Esophagus muscularis mucosa (tissue), 4 donors: Measurements from ENCODE around the gene NAT14. TPM values are rescaled to one million over a fixed set of nuclear protein-coding genes. Genes with fewer than 3 reads are reported as not detected.

ENCODE experiments used
- DNase-seq: peaks from one replicate; pipeline ENCODE4 v3.0.0-alpha.2; 2017; ENCODE audit errors: extremely low spot score
- H3K27ac ChIP-seq, 4 donors: fragments of 200-600 bp; sonication (generic); replicated peaks in 1 of 4; 1 replicate in 3 of 4; 2 replicates in 1 of 4; pipeline ENCODE4 v1.5.1; 2016 to 2019; ENCODE audit warnings: mild to moderate bottlenecking in 1 of 4
- H3K27me3 ChIP-seq, 4 donors: fragments of 200-600 bp; sonication (generic); one replicate each; pipeline versions ENCODE4 v1.5.1 to v1.6.0; 2016 to 2019
- H3K36me3 ChIP-seq, 4 donors: fragments of 200-600 bp; sonication (generic); one replicate each; pipeline ENCODE4 v1.5.1; 2016 to 2019
- H3K4me1 ChIP-seq, 4 donors: fragments of 200-600 bp; sonication (generic); one replicate each; pipeline ENCODE4 v1.5.1; 2016 to 2019
- H3K4me3 ChIP-seq, 4 donors: fragments of 200-600 bp; sonication (generic); 1 replicate in 2 of 4; 2 replicates in 2 of 4; pipeline ENCODE4 v1.5.1; 2016 to 2019; ENCODE audit warnings: mild to moderate bottlenecking in 4 of 4, moderate library complexity in 1 of 4
- H3K9me3 ChIP-seq, 4 donors: fragments of 200-600 bp; sonication (generic); 1 replicate in 3 of 4; 2 replicates in 1 of 4; pipeline ENCODE4 v1.5.1; 2016 to 2019
- EP300 ChIP-seq: sonication (generic); formaldehyde crosslinking; IDR thresholded peaks from one replicate; pipeline ENCODE4 v1.6.1; 2017; ENCODE audit warnings: antibody characterized with exemption
- POLR2A ChIP-seq: fragments of 450-650 bp; IDR thresholded peaks from one replicate; pipeline ENCODE4 v1.6.1; 2017; ENCODE audit warnings: antibody characterized with exemption, moderate library complexity, mild to moderate bottlenecking, low read depth
- POLR2AphosphoS5 ChIP-seq, 2 donors: sonication (generic); formaldehyde crosslinking; IDR thresholded peaks; one replicate each; pipeline ENCODE4 v1.6.1; 2017; ENCODE audit warnings: antibody characterized with exemption in 2 of 2
- WGBS: methylation state at CpG from one replicate; pipeline ENCODE4 v1.1.5; 2018; 5-methylcytosine and 5-hydroxymethylcytosine counted together
- intact Hi-C: fragments of 100-400 bp; cut with DNase I; formaldehyde crosslinking; loops from one replicate; pipeline ENCODE4 v1.15.1; 2023
- total RNA-seq, 4 donors: library from RNA; depleted of rRNA; stranded (reverse); fragments of >200 nt; gene quantifications; one replicate each; pipeline versions ENCODE4 v1.1.0 to v1.2.1, GENCODE V29; 2016
- TF ChIP-seq, protein P1 (sequence below), 3 experiments: fragments of 200-600 bp in 2 of 3; fragments of 450-650 bp in 1 of 3; sonication (generic) in 2 of 3; IDR thresholded peaks; one replicate each; pipeline ENCODE4 v1.5.1; 2017 to 2019; ENCODE audit warnings: antibody characterized with exemption in 3 of 3, mild to moderate bottlenecking in 2 of 3, moderate library complexity in 1 of 3

NAT14 gene
- total RNA-seq, 4 donors from 2014 or later: 5.8 to 14.2 (median 10.2) TPM

DNA sequence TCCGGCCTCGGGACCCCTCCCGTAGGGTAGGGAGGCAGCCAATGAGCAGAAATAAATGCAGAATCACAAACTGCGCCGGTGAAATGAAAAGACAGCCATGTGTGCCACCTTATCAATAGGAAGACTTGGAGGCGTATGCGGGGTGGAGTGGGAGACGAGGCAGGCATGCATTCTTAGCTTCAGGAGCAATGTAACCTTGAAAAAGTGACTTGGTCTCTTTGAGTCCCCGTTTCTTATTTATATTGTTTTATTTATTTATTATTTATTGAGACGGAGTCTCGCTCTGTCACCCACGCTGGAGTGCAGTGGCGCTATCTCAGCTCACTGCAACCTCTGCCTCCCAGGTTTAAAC, 19.2 kb downstream of the NAT14 start:
- intact Hi-C loops: loop anchor here (1.0 to 5.0 kb wide), 2 partner anchors 37 to 362 kb away; no protein-coding TSS in a partner anchor
- peak overlapping the region; percentile 78 to 90 (median 86) for H3K27ac ChIP-seq
- WGBS: 47% methylated on average over 10 of the region's 13 CpGs

DNA sequence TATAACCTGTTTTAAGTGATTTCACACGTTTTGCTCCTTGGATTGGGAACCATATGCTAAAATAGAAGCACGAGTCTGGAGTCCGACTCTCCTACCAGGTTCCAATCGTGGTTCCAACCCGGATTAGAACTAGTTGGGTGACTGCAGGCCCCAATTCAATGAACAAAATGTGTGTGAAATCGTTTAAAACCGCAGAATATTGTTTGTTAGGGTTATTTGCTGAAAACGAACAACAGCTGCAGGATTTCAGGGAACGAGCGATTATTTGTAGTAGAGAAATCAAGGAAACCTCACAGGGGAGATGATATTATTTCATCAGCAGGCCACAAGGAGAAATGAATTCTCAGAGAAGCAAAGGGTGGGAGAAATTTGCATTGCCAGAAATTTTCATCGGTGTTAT, 20.0 kb downstream of the NAT14 start:
- intact Hi-C loops: loop anchor here (1.0 to 5.0 kb wide), 2 partner anchors 38 to 363 kb away; no protein-coding TSS in a partner anchor
- 88% methylated on average over 11 of the region's 11 CpGs for WGBS

More for the DNA sequence above, 19.2 kb downstream of the NAT14 start:
- Histone ChIP-seq H3K36me3 (peaks cover 0 to 30% (median 22%) of the 10 kb centered on the region in 4 donors), H3K9me3 (no peaks in the 10 kb centered on the region), H3K4me1 (peaks cover 8 to 16% (median 12%) of the 10 kb centered on the region in 4 donors), H3K27me3 (no peaks in the 10 kb centered on the region), H3K4me3 (peak overlapping the region; percentile 57 to 62 (median 61))
- DNase-seq: no peak
- TF ChIP-seq EP300 (no peak), POLR2A (no peak), POLR2AphosphoS5 (IDR thresholded peaks at IDR 0.05) (no peak)
- TF ChIP-seq, protein P1, sequence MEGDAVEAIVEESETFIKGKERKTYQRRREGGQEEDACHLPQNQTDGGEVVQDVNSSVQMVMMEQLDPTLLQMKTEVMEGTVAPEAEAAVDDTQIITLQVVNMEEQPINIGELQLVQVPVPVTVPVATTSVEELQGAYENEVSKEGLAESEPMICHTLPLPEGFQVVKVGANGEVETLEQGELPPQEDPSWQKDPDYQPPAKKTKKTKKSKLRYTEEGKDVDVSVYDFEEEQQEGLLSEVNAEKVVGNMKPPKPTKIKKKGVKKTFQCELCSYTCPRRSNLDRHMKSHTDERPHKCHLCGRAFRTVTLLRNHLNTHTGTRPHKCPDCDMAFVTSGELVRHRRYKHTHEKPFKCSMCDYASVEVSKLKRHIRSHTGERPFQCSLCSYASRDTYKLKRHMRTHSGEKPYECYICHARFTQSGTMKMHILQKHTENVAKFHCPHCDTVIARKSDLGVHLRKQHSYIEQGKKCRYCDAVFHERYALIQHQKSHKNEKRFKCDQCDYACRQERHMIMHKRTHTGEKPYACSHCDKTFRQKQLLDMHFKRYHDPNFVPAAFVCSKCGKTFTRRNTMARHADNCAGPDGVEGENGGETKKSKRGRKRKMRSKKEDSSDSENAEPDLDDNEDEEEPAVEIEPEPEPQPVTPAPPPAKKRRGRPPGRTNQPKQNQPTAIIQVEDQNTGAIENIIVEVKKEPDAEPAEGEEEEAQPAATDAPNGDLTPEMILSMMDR (IDR thresholded peaks at IDR 0.05): peak in 1 of 3 experiments; percentile 2

GRCh38 chr19:55508120-55508519, 23.1 kb downstream of the NAT14 start:
- H3K27ac ChIP-seq: no peak overlapping the region
- TF ChIP-seq, protein P1 (IDR thresholded peaks at IDR 0.05): no peak
- TF ChIP-seq EP300 (no peak), POLR2AphosphoS5 (IDR thresholded peaks at IDR 0.05) (no peak), POLR2A (no peak)
- H3K4me1 ChIP-seq: peaks cover 8 to 15% (median 12%) of the 10 kb centered on the region in 4 donors
- H3K4me3 ChIP-seq: no peak overlapping the region
- H3K36me3 ChIP-seq: peaks cover 0 to 5% (median 2%) of the 10 kb centered on the region in 4 donors
- WGBS: 83% methylated on average over 10 of the region's 10 CpGs
- intact Hi-C loops: no loop called here
- no peaks in the 10 kb centered on the region for H3K9me3 ChIP-seq
- H3K27me3 ChIP-seq: no peaks in the 10 kb centered on the region
- DNase-seq: no peak

More for the DNA sequence above, 20.0 kb downstream of the NAT14 start:
- Histone ChIP-seq H3K4me3 (no peak overlapping the region), H3K9me3 (no peaks in the 10 kb centered on the region), H3K36me3 (peaks cover 0 to 22% (median 15%) of the 10 kb centered on the region in 4 donors), H3K4me1 (peaks cover 8 to 16% (median 12%) of the 10 kb centered on the region in 4 donors), H3K27ac (no peak overlapping the region), H3K27me3 (no peaks in the 10 kb centered on the region)
- TF ChIP-seq POLR2AphosphoS5 (IDR thresholded peaks at IDR 0.05): no peak
- TF ChIP-seq POLR2A: no peak
- no peak for TF ChIP-seq EP300
- TF ChIP-seq, protein P1 (IDR thresholded peaks at IDR 0.05): no peak
- no peak for DNase-seq

GRCh38 chr19:55516878-55517620, 32.1 kb downstream of the NAT14 start:
- no peak for TF ChIP-seq EP300
- TF ChIP-seq POLR2AphosphoS5 (IDR thresholded peaks at IDR 0.05): peak; percentile 69 to 78
- TF ChIP-seq, protein P1 (IDR thresholded peaks at IDR 0.05): peak; percentile 77 to 94 (median 88)
- no peaks in the 10 kb centered on the region for H3K9me3 ChIP-seq
- H3K4me3 ChIP-seq: peak overlapping the region; percentile 58 to 70 (median 60)
- no peaks in the 10 kb centered on the region for H3K27me3 ChIP-seq
- DNase-seq: peak; percentile 98
- intact Hi-C loops: loop anchor here (1.0 to 2.0 kb wide), 3 partner anchors 64 to 115 kb away; partner anchors contain the start of gene ZNF579
- peaks cover 9 to 25% (median 18%) of the 10 kb centered on the region in 4 donors for H3K4me1 ChIP-seq
- peaks cover 0 to 21% (median 11%) of the 10 kb centered on the region in 4 donors for H3K36me3 ChIP-seq
- peak overlapping the region; percentile 87 to 93 (median 90) for H3K27ac ChIP-seq
- 17% methylated on average over 31 of the region's 61 CpGs for WGBS
